ENCODE measurements around the gene PDE3A. TPM values are rescaled to one million over a fixed set of nuclear protein-coding genes. Genes with fewer than 3 reads are reported as not detected.
"Not testable (repeated sequence)": the region's sequence is repeated elsewhere in the genome, so short reads cannot be mapped to it uniquely, and the experiment has no call there.

PDE3A gene
- total RNA-seq, 1 donor from 2014 or later, result 6.5 TPM

DNA sequence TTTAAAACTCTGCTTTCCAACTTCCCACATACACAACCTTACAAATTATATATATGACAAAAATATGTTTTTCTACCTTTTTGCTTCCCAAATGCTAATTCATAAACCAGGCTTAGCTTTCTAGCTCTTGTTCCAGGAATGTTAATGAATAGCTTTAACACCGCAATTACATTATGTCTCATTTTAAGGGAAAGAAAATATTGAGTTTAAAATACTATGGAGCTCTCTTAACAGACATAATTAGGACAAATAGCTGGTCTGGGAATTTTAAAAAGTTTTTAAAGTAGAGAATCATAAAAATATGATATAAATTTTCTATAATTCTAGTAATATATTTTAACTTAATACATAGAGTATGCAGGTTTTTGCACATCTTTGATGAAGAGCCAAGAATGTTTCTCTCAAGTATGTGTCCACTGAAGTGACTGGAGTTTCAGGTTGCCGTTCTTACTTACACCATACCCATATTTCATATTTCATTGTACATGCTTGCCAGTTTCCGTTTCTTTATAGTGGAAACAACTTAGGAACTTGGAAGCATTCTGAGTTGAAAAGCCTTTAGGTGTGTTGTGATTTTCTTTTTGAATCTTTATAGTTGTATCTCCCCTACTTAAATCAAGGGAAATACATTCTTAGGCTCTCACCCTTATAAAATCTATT, 236.2 kb downstream of the PDE3A start:
- DNase-seq (ENCODE audit: low spot score), result no peak

DNA sequence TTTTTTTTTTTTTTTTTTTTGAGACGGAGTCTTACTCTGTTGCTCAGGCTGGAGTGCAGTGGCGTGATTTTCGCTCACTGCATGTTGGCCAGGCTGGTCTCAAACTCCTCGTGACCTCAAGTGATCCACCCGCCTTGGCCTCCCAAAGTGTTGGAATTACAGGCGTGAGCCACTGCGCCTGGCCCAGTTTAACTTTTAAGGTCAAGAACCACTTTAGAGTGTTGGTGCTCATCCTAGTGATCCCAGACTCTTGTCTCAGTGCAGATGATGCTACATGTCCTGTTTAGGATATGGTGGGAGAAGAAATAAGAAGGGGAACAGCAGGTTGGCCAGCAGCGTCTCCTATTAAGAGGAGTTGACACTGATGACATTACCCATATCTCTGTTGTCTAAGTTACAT, 246.7 kb downstream of the PDE3A start:
- DNase-seq (ENCODE audit: low spot score), result not testable (repeated sequence)

DNA sequence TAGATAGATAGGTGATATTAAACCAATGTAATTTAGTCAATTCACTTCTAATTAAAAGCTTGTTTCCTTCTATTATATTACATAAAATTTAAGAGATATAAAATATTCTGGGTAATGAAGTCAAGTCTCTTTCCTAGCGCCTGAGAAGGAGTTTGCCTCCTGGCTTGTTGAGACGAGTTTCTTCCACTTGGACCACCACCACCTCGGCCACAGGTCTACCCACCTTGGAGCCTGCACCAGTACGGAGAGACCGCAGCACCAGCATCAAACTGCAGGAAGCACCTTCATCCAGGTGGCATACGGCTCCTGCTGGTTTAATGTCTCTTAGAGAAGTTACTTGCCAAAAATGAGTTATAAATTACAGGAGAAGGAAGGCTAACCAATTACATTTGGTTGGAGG, 247.8 kb downstream of the PDE3A start:
- DNase-seq (ENCODE audit: low spot score), result no peak

DNA sequence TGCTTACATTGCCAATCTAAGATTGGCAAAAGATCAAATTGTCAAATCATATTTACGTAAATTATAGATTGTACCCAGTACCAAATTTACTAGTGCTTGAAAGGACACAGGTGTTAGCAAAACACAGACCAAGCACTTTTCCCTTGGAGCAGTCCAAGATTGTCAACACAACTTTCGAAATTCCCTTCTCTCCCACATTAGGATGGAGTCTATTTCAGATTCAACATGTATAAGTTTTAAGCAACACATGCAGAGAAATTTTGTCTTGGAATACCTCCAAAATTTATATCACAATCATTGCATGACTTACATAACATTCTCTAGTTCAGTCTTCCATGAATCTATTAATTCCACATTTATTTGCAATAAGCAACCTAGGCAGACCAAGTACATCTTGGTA, 251.9 kb downstream of the PDE3A start:
- DNase-seq (ENCODE audit: low spot score), result no peak

DNA sequence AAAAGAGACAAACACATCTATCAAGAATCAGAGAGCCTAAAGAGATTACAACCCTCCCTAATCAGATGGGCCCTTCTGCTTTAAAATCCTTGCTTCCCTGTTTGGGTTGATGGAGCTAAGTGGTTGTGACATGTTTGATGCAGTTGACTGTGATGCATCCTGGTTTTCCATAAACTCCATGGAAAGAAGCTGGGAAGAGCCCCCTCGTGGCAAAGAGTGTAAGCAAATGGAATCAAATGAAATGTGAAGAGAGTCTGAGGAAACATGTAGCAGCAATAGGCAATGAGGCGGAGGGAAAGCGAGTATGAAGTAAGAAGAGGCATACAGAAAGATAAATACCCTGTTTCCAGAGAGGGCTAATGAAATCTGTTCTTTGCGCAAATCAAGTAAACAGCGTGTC, 256.4 kb downstream of the PDE3A start:
- DNase-seq (ENCODE audit: low spot score), result no peak

DNA sequence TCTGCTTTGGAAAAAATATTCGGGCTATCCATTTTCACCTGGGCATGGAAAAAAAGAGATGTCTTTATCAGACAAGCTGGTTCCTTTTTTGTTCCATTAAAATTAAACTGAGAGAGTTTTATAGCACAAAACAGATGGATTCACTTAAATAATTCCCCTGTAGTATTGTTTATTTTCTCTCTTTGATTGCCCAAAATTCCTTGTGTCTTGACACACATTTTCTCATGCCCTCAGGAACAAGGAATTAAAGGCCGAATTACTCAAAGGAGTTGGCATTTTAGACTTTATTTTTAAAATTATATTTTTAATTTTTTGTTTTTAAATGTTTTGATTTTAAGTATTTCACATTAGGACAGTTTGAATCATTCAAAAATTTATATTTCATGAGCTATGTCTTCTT, 257.2 kb downstream of the PDE3A start:
- DNase-seq (ENCODE audit: low spot score), result no peak

DNA sequence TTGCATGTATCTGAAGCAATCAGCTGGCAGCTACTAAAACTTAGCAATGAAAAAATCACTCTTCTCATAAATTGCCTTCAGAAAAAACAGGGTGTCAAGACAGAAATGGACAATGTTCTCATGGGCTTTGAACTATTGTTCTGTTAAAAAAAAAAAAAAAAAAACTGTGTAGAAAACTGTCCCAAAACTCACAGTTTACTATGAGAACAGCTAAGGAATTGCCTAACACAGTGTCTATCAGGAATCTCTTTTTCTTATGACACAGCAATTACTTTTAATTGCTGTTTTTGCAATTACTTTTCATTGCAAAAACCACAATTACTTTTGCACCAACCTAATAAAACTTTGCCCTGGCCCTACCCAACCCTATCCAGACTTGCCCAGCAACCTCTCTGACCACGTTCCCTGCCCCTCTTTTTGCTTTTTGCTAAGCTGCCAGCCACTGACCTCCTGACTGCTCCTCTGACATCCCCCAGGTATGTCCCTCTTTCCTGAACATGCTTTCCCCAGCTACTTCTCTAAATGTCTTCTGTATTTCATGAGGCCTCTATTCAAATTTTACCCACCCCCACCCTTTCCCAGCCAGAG, 258.8 kb downstream of the PDE3A start:
- DNase-seq (ENCODE audit: low spot score), result no peak

DNA sequence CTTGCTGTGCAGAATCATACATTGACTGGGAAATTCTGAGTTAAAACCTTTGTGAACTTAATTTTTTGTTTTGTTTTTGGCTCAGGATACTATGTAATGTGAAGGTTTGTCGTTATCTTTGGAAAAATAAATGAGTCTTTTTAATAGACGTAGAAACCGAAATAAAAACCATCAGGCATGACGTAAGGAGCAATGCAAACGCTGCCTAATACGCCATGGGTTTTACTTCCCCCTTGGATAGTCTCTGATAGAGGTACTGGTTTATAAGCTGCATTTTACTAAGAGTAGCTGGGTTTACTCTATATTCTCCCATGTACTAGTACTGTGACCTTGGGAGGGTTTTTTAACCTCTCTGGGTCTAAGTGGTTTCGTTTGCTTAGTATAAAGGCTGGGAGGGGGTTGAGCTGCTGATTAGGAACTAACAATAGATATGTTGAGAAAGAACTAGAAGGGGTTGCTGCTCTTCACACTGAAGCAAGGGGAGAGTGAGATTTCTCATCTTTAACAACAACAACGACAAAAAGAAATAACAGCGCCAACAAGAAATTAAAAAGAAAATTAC, 260.0 kb downstream of the PDE3A start:
- DNase-seq (ENCODE audit: low spot score), result no peak

DNA sequence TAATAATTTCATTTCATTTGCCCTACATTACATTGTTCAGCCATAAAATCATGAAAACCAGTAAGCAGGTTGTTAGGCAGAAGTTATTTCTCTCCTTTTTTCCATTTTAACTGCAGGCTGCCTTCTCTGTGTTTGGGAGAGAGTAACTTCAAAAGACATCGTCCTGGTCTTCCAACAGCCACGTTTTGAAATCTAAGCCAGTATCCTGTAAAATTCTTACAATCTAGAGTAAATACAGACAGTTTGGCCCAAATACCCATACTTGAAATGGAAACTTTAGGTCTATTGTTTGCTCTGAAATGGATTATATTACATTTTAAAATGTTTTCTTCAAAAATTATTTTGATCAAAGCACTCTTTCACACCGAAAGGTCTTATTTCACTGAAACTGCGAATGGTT, 260.7 kb downstream of the PDE3A start:
- DNase-seq (ENCODE audit: low spot score), result no peak

DNA sequence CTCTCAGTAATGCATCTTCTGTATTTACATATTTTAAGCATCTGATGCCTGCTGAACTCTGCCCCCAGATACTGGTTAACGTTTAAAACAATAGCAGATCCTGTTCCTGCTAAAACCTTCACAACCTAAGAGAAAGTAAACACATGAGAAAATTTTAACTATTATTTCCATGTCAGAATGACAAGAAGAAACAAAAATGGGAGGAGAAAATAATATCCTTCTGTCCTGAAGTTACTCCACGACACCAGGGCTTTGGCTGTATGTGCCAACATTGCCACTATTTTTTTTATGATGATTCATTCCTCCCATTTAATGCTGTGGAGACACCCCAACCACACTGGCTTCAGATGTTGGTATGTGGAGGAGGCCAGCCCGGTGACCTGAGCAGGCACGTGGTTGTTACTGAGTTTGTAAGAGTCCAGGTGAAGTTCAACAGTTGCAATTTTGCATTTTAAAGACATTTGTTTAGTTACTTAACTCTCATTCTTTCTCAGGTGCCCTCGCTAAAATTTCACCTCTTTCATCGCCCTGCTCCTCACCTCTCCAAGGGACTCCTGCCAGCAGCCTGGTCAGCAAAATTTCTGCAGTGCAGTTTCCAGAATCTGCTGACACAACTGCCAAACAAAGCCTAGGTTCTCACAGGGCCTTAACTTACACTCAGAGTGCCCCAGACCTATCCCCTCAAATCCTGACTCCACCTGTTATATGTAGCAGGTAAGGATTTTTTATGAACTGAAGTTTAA, 261.2 kb downstream of the PDE3A start:
- no peak for DNase-seq (ENCODE audit: low spot score)

DNA sequence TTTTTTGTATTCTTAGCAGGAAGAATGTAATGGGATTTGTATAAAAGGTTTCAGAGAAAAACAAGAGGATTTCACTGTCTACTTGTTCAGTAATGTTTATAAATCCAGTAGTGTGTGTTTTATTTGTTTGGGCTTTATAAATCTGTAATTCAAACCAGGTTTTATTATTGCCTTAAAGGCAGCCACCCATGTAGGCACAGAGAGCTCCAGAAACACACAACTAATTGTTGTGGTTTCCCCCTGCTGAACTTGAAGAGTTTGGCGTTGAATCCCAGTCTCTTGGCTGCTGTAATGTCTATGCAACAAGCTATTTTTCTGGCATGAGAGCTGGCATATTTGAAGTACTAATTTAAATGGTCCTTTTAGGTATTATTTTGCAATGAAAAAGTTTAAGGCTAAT, 263.4 kb downstream of the PDE3A start:
- no peak for DNase-seq (ENCODE audit: low spot score)

DNA sequence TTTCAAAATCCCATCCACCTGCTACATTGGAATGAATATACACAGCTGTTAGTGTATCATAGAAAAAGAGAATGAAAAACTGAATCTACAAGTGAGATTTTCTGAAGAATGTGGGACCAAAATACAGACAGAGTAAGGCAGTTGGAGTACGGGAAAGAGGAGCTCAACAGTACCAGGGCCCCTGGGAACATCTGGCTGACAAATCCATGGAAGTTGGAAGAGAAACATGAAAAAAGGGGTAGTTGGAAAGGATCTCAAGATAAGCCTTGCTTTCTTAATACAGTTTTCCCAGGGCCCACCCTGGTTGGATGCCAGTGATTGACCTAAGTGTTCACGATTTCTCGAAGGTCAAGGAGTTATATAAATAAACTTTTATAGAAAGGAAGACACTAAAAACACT, 272.8 kb downstream of the PDE3A start:
- DNase-seq (ENCODE audit: low spot score), result no peak

DNA sequence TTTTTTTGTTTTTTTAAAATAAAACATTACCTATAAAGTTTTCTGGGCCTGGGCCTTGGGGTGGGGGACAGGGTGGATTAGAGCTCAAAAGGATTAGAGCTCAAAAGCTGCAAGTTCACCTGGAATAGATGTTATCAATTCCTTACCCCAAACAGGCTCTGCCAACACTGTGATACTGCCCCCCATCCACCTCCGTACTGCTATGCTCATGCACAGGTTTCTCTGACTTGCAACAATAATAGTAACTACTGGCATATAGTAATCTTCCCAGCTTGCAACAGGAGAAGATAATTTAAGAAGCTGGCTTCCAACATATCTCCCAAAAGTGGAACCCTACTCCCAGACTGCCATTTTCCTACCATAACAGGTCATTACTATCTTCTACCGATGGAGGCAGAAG, 275.5 kb downstream of the PDE3A start:
- no peak for DNase-seq (ENCODE audit: low spot score)

DNA sequence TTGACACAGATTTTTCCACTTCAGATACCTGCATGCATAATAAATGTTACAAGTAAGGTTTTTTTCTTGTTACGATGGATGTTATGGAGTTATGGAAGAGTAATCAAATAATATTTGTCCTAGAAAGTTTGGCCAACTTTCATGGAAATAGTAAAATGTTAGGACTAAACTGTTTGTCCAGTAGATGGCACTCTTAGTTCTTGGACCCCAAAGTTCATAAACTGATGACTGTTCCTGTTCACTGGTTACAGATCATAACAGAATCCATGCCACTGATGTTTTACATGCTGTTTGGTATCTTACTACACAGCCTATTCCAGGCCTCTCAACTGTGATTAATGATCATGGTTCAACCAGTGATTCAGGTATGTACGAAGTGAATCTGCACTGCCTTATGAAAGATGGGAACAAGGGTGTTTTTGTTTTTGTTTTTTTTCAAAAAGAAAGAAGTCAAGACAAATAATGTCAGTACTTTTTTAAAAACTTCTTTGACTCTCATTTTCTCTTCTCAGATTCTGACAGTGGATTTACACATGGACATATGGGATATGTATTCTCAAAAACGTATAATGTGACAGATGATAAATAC, 278.0 kb downstream of the PDE3A start:
- DNase-seq (ENCODE audit: low spot score), result no peak

DNA sequence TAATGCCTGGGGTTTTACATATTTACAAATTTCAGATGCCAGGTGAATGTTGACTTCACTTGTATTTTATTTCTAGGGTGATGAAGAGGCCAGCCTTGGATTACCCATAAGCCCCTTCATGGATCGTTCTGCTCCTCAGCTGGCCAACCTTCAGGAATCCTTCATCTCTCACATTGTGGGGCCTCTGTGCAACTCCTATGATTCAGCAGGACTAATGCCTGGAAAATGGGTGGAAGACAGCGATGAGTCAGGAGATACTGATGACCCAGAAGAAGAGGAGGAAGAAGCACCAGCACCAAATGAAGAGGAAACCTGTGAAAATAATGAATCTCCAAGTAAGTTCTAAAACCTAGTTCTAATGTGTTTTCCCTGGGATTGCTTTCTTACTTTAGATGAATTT, 285.5 kb downstream of the PDE3A start:
- no peak for DNase-seq (ENCODE audit: low spot score)

DNA sequence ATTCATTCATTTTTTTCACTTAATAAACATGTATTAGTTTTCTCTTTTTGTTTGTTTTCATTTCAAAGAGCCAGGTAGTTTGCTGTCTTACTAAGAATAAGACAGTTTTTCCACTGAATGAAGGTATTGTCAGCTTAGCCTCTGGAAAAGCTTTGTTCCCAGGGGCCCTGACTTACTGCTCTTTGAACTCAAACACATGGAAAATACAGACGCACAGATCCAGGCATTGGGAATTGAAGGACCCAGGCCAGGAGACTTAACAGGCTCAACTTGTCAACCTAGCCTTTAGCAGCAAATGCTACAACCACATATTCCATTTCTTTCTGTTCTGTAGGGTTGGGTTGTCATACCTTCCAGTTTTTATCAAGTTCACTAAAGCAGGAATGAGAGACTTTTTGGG, 288.3 kb downstream of the PDE3A start:
- no peak for DNase-seq (ENCODE audit: low spot score)

DNA sequence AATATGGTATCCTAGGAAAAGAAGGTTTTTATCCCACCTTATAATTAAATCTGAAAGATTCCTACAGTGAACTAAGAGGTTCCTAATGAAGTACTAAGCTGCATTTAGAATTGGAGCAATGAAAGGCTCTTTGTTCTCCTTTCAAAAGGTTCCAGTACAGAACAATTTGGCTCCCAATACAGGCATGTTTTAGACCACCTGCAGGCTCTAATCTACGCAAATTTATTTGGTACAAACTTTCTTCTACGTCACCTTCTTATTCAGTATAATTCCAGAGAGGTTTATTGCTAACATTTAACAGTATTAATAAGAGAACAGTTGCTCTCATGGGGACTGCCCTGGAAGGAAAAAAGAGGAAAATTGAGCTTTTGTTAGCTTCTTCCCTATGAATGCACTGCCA, 289.2 kb downstream of the PDE3A start:
- no peak for DNase-seq (ENCODE audit: low spot score)

DNA sequence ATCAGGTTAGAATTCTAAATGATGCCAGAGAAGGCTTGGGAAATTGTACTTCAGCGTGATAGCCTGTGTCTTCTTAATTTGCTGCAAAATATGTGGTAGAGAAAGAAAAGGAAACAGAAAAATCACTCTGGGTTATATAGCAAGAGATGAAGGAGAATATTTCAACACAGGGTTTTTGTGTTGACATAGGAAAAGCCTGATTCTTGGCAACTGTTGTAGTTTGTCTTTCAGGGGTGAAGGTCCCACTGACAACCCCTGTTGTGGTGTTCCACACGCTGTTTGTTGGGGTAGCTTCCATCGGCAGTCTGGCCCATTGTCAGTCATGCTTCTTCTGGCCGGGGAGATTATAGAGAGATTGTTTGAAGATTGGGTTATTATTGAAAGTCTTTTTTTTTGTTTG, 313.0 kb downstream of the PDE3A start:
- no peak for DNase-seq (ENCODE audit: low spot score)

DNA sequence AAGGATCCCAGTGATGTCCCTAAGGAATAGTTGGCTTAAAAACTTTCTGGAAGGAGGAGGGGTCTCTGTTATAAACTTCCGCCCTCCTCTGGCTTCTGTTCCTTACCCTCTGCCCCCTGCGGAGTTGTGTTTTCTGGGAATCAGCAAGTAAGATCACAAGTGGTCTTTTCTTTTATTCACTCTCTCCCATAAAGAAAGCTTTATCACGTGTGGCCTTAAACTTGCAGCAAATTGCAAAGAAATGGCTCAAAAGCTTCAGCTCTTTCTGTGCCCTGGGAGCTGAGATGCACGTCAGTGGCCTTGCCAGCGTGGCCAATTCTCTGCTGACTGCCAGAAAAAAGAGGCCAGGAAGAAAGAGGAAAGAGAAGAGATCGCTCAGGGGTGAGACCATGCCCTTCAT, 326.9 kb downstream of the PDE3A start, which contains the start of gene SLCO1C1:
Gene SLCO1C1 (plus strand): TSS at position 101 of the 400 bp plus-strand sequence. CDS start 4,245 bp downstream, outside the sequence.
- DNase-seq (ENCODE audit: low spot score), result no peak

DNA sequence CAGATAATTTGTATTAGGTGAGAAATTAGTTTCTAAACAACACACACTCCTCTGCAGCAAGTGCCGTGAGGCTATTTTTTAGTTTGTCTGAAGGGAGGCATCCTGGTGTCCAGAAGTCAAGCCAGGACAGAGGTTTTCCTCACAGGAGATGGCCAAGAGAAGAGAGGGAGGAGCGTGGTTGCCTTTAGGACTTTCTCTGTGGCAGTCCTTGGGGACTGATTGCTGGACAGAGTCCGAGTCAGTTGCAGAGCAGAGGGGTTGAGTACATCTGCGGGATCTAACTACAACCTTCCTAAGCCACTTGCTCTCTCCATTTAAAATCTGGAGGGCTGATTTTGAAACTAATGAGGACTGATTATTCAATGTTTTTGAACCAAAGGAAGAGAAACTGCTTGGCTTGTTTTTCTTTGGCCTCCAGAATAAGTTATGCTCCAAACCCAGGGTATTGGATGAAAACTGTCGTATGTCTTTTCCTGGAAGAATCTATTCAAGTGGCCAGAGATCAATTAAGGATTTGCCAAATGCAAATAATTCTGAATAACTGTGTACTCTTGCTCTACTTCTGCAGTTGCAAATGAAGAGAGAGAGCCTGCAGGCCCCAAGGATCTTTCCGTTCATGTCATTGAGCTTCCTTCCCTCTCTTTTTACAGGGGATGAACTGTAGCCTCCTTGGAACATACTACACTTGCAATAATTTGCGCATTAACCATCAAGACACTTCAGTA, 328.0 kb downstream of the PDE3A start:
- no peak for DNase-seq (ENCODE audit: low spot score)

DNA sequence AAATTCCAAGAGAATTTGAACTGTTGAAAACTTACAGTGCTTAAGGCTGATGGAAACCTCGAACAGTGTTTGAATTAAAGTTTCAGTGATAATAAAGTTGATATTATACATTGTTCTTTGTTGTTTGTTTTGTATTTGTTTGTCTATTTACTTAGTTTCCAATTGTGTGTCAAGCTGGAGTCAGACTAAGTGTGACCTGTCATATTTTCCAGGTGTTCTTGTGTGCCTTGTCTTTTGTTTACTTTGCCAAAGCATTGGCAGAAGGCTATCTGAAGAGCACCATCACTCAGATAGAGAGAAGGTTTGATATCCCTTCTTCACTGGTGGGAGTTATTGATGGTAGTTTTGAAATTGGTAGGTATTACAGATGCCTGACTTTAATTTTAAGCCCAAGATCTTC, 332.8 kb downstream of the PDE3A start:
- DNase-seq (ENCODE audit: low spot score), result no peak

DNA sequence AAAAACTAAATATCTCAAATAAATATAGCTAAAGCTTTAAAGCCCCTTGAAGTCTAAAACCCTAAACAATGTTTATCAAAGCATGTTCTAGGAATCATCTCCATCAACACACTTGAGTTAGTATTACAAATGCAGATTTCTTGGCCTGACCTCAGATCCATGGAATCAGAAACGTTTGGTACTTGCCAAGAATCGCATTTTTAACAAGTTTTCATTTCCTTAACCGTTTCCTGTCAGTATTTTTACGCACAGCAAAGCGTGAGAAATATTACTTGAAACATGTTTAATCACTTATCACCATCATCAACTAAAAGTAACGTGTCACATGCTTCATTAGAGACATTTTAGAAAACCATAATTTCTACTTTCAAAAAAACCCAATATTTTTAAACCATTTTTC, 336.5 kb downstream of the PDE3A start:
- no peak for DNase-seq (ENCODE audit: low spot score)

Measured in ureter (tissue), 1 donor.